HG03457 (cell line): ENCODE results near the gene ABHD8.
A peak's percentile ranks its signal among the peaks of the same experiment; 100 is the strongest.

Source experiments
- ATAC-seq: cut with Tn5 transposase; IDR thresholded peaks from one replicate; pipeline ENCODE4 v1.9.1; 2021; ENCODE audit warnings: moderate number of reproducible peaks; ENCODE audit not compliant: unreplicated experiment

The ABHD8 gene

DNA sequence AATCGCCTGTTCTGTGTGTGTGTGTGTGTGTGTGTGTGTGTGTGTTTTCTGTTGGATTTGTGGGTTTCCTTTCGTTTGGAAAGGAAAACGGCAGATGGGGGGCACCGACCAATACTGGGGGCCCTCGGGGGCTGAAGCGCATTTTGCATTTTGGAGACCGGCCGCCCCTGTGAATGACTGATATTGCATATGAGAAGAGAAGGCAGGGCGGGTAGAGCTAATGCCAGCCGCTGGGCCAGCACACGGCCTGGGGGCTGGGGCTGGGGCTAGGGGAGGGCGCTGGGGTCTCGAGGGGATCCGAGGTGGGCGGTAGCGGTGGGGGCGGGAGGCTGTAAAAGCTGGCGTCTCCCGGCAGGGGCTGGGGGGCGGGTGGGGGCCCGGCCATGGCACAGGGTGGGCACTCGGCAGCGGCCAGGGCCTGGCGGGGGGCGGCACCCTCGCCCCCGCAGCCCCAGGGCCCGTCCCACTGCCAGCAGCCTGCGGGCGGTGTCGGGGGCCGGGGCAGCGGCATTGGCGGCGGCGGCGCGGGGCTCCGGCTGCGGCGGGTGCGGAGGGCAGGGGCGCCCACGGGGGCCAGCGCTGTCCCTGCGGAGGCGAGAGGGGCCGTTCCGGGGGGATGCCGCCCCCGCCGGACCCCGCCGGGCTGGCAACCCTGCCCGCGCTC, 20.2 kb upstream of the ABHD8 start:
- no peak for ATAC-seq

DNA sequence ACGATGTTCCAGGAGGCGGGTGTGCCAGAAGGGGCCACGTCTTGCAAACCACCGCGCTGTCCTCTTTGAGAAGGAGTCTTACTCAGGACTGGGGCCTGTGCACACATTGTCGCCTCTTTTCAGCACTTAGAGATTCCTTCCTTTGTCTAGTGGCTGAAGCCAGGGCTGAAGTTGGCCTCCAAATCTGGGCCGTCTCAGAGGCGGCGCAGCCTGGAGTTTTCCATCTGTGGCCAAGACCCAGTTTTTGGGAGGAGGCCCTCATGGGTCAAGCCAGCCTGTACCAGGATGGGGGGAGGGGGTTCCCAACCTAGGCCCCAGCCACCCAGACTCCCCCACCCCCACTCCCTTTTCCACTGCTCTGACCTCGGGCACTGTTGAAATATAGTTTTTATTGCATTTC, 19.6 kb upstream of the ABHD8 start:
- ATAC-seq, result no peak

DNA sequence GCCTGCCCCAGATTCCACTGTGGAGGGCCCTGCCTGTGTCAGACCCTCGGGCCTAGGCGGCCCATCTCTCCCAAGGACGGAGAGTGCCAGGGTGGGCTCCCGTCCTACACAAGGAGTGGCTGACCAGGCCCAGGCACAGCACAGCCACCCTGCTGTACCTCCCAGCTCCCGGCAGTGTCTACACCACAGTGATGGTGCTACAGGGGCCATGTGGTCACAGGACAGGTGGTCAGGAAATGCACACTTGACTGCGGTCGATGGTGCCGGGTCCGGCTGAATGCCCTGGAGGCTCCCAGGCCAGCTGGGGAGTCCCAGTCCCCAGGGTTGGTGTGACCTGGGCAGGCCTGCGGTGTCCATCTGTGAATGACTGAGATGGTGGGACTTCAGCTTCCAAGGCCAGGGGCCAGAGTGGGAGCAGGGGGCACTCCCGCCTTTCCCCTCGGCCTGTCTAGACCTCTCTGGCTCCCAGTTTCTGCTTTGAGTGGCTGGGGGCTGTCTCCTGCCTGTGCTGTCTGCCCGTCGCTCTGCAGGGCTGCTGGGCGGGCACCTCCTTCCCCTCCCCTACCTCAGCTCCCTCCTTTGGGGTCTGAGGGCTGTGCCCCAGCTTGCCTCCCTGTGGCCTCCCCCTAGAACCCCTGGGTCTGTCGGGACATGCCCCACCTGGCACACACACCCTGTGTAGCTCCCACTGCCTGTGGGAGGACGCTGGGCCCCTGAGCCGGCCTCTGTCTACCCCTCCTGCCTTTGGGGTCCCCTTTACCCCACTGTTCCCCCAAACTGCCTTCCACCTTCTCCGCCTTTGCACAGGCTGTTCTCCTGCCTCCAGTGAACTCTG, 18.6 kb upstream of the ABHD8 start:
- ATAC-seq, result no peak

GRCh38 chr19:17320435-17320834, 17.2 kb upstream of the ABHD8 start:
- ATAC-seq, result no peak

DNA sequence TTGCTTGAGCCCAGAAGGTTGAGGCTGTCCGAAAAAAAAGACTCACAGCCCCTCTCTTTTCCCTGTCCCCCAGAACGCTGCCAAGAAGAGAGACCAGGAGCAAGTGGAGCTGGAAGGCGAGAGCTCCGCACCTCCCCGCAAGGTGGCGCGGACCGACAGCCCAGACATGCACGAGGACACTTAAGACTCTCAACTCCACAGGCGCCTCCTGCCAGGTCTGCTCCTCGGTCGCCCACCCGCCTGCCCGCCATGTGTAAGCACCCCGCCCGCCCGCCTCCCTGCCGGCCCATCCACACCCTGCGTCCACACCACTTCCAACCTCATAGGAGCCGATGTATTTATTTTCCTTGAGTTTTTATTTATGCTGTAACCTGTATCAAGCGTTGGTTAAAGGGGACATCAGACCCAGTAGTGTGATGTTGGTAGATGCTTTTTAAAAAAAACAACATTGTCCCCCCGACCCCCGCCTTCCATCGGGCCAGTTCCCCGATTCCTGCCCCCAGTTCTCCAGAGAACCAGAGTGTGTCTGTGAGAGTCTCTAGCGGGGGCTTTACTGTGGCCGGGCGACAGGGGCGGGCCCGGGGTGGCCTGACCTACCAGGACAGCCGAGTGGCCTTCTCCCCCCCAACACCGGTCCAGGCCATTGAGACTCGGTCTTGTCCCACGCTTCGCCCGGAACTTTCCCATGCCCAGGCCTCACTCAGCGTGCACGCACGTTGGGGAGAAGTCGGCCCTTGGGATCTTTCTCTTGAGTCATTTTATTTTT, 16.4 kb upstream of the ABHD8 start:
- no peak for ATAC-seq

- no peak for ATAC-seq
Measured at GRCh38 chr19:17318966-17319365, 15.7 kb upstream of the ABHD8 start.

GRCh38 chr19:17314007-17314593, 10.9 kb upstream of the ABHD8 start:
- no peak for ATAC-seq

GRCh38 chr19:17312189-17313113, 9.2 kb upstream of the ABHD8 start:
- ATAC-seq, result no peak

DNA sequence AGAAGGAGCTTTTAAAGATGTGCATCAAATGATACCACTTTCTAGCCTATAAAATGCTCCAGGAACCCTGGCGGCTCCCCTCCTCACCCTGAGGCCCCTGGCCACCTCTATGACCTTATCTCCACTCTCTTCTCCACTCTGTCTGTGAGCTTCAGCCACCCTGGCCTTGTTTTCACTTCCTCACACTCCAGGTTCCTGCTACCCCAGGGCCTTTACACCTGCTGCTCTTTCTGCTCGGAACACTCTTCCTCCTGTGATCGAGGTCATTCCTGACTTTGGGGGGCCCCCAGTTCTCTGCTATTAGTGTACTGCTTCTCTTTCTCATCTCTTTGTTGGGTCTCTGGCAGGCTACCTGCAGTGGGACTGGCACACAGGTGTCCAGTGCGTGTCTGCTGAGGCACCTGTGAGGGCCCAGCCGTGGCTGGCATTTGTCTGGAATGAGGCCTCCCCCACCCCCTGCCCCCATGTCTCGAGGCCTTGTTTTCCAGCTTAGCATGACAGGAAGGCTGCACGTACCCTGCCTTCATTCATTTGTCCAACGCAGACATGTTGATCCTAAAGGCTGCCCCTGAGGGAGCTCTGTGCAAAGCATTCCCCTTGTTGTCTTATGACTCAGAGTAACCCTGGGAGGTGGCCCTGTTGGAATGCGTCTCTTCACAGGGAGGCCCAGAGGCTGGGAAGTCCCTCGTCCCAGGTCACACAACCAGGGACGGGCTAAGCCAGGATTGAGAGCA, 8.4 kb upstream of the ABHD8 start:
- no peak for ATAC-seq

- ATAC-seq, result no peak
Measured at GRCh38 chr19:17309965-17310461, 6.8 kb upstream of the ABHD8 start.

- ATAC-seq, result peak; percentile 27
Measured at GRCh38 chr19:17309198-17309964, 6.2 kb upstream of the ABHD8 start, which contains the start of gene DDA1. Gene DDA1 (plus strand): TSS chr19:17309563. CDS start chr19:17309655, 92 bp downstream.

DNA sequence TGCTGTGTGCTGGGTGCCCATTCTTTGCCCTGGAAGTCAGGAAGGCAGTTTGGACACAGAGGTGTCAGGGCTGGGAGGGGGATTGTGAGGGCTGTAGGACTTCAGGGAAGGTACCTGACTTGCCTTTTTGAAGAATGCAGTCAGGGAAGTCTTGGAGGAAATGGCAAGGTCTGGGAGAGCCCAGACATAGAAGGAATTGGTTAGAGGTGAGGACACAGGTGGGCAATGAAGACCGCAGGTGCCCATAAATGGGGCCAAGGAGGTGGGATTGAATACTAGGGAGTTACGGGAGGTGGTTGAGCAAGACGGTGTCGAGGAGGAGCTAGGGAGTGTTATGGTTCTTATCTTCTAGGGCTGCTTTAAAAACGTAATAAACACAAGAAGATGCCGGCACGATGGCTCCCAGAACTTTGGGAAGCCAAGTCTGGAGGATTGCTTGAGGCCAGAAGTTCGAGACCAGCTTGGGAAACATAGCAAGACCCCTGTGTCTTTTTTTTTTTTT, 4.7 kb upstream of the ABHD8 start:
- no peak for ATAC-seq

GRCh38 chr19:17306285-17306714, 3.1 kb upstream of the ABHD8 start:
- no peak for ATAC-seq

- ATAC-seq, result peak; percentile 51
Measured at GRCh38 chr19:17305517-17306284, 2.5 kb upstream of the ABHD8 start, which contains the start of gene MRPL34. Gene MRPL34 (plus strand): TSS chr19:17305872. CDS start chr19:17305893, 21 bp downstream.

DNA sequence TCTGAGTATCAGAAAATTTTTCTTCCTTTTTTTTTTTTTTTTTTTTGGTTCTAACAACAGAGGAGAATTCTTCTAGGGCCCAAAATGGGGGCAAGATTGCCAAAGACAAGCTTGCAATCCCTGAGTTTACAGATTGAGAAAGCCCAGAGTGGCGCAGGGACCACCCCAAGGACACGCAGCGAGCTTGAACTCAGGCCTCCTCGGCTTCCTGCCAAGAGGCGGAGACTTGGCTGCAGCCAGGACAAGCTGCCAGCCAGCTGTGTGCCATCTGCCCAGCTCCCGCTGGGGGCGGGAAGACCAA, 1.9 kb upstream of the ABHD8 start:
- ATAC-seq, result no peak

DNA sequence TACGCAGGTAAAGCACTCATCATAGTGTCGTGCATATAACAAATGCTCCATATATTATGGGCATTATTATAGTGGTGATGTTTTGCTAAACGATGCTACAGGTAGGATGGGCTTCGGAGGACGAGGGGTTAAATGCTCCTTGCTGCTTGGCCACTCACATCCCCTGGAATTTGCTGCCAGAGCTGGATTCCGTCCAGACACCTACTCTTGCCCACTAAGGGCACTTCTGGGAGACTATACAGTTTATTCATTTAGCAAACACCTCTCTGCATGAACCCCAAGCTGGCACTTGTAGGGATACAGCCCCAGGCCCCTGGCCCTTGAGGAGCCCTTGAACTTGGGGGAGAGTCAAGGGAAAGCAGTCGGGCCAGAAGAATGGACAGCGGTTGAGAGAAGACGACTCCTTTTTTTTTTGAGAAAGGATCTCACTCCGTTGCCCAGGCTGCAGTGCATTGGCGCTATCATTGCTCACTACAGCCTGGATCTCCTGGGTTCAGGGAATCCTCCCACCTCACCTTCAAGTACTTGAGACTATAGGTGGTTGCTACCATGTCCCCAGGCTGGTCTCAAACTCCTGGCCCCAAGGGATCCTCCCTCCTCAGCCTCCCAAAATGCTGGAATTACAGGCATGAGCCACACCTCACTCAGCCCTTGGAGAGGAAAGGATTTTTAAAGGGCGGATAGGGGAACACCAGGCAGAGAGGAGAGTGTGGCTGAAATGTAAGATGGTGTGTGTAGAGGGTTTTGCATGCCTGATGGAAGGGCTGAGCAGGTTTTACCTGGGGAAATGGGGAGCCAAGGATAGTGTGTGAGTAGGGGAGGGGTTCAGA, 1.4 kb upstream of the ABHD8 start:
- no peak for ATAC-seq

DNA sequence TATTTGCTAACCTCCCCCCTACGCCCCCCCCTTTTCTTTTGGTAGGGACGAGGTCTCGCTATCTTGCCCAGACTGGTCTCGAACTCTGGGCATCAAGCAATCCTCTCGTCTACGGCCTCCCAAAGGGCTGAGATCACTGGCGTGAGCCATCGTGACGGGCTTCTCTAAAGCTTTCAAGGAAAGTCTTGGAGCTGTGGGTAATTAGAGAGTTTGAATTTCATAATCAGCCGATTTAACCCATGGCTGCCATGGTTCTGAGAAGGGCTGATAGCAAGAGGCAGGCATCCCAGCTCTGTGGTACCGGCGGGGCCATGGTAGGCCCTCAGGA, 679 bp upstream of the ABHD8 start:
- ATAC-seq, result no peak
